H1 (cell line): ENCODE data around the gene ARHGAP15. TPM values are rescaled to one million over a fixed set of nuclear protein-coding genes. Genes with fewer than 3 reads are reported as not detected.

Source experiments
- KDM4A ChIP-seq: IDR thresholded peaks from one replicate; pipeline ENCODE4 v1.7.1; 2012; ENCODE audit warnings: low read depth, mild to moderate bottlenecking, moderate library complexity, low read length, inconsistent platforms; ENCODE audit not compliant: severe bottlenecking
- RBBP5 ChIP-seq: IDR thresholded peaks from 2 replicates; pipeline ENCODE4 v1.7.1; 2012; ENCODE audit warnings: low read depth, mild to moderate bottlenecking, inconsistent platforms, low read length, moderate library complexity, borderline replicate concordance
- RNF2 ChIP-seq: fragments of 200-900, 300-1000 bp; sonication (generic); IDR thresholded peaks from 2 replicates; pipeline ENCODE4 v1.7.1; 2016; ENCODE audit warnings: borderline replicate concordance, low read depth, mild to moderate bottlenecking, antibody characterized with exemption, low read length; ENCODE audit not compliant: poor library complexity, severe bottlenecking; ENCODE audit errors: missing control alignments
- SAP30 ChIP-seq: fragments of 300-600 bp; sonication (generic); IDR thresholded peaks from 2 replicates; pipeline ENCODE4 v1.7.1; 2012; ENCODE audit warnings: low read length, moderate library complexity, mild to moderate bottlenecking, inconsistent platforms; ENCODE audit not compliant: insufficient read depth, insufficient replicate concordance
- polyA plus RNA-seq, 7 experiments: library from polyadenylated mRNA; depleted of rRNA in 3 of 7; stranded (reverse) in 5 of 7; unstranded in 2 of 7; fragments of >200 nt in 5 of 7; fragments of 200-250 nt in 2 of 7; gene quantifications; 1 replicate in 5 of 7; 2 replicates in 1 of 7; 4 replicates in 1 of 7; pipeline versions ENCODE4 v1.2.1 to v1.2.3, GENCODE V29; 2011 to 2013; ENCODE audit warnings: missing spikeins in 2 of 7, mixed read lengths in 2 of 7
- total RNA-seq: library from RNA; stranded (reverse); fragmentation: NEBNext Ultra II Directional; extraction: Animal tissue kit (Norgen Biotek cat#: 25700); gene quantifications from 2 replicates; pipeline ENCODE4 v1.2.1, GENCODE V29; 2021

ARHGAP15 gene
- total and polyA plus RNA-seq, 2 of the 8 experiments (the other 6 are each of a cell fraction or from before 2014, with no cell fraction given), result not detected

- TF ChIP-seq RBBP5 (no peak), RNF2 (no peak), SAP30 (no peak), KDM4A (no peak)
These were observed 305.9 kb downstream of the ARHGAP15 start (continued) for GRCh38 chr2:143435131-143435530.
